Transverse colon (tissue), 4 donors: ENCODE measurements around the gene SMYD5. TPM values are rescaled to one million over a fixed set of nuclear protein-coding genes. Genes with fewer than 3 reads are reported as not detected.

Experiments
- DNase-seq: peaks from one replicate; pipeline ENCODE4 v3.0.0-alpha.2; 2019
- H3K27ac ChIP-seq, 4 donors: fragments of 200-600 bp; sonication (generic); 2 replicates each; pipeline ENCODE4 v1.5.1; 2016 to 2018; ENCODE audit warnings: inconsistent platforms in 4 of 4
- H3K27me3 ChIP-seq: fragments of 200-600 bp; sonication (generic); 2 replicates; pipeline ENCODE4 v1.5.1; 2017; ENCODE audit warnings: inconsistent platforms
- H3K36me3 ChIP-seq, 4 donors: fragments of 200-600 bp; sonication (generic); 2 replicates each; pipeline ENCODE4 v1.5.1; 2017 to 2019; ENCODE audit warnings: inconsistent platforms in 4 of 4
- H3K4me1 ChIP-seq, 4 donors: fragments of 200-600 bp; sonication (generic); 2 replicates each; pipeline ENCODE4 v1.5.1; 2017 to 2020; ENCODE audit warnings: inconsistent platforms in 4 of 4
- H3K4me3 ChIP-seq, 4 donors: fragments of 200-600 bp; sonication (generic); 1 replicate in 1 of 4; 2 replicates in 3 of 4; pipeline versions ENCODE4 v1.5.1 to v1.6.1; 2017 to 2019; ENCODE audit warnings: inconsistent platforms in 4 of 4
- H3K9me3 ChIP-seq, 2 donors: fragments of 200-600 bp; sonication (generic); 2 replicates each; pipeline ENCODE4 v1.5.1; 2017 to 2019; ENCODE audit warnings: inconsistent platforms in 2 of 2
- CTCF ChIP-seq, 5 experiments: fragments of 200-600 bp in 3 of 5; fragments of 450-650 bp in 2 of 5; sonication (generic) in 3 of 5; IDR thresholded peaks; 1 replicate in 2 of 5; 2 replicates in 3 of 5; pipeline ENCODE4 v1.5.1; 2016 to 2017; ENCODE audit warnings: antibody characterized with exemption in 5 of 5, inconsistent platforms in 3 of 5, mild to moderate bottlenecking in 2 of 5, moderate library complexity in 1 of 5
- EP300 ChIP-seq: sonication (generic); formaldehyde crosslinking; IDR thresholded peaks from one replicate; pipeline ENCODE4 v1.6.1; 2017; ENCODE audit warnings: antibody characterized with exemption, low read depth
- POLR2A ChIP-seq: fragments of 450-650 bp; IDR thresholded peaks from one replicate; pipeline ENCODE4 v1.6.1; 2016; ENCODE audit warnings: antibody characterized with exemption, mild to moderate bottlenecking, moderate library complexity
- POLR2AphosphoS5 ChIP-seq, 3 donors: sonication (generic); formaldehyde crosslinking; IDR thresholded peaks; one replicate each; pipeline ENCODE4 v1.6.1; 2016; ENCODE audit warnings: antibody characterized with exemption in 3 of 3
- WGBS, 2 donors: methylation state at CpG; one replicate each; pipeline ENCODE4 v1.1.5; 2018; ENCODE audit warnings: low coverage in 1 of 2; 5-methylcytosine and 5-hydroxymethylcytosine counted together
- in situ Hi-C, 4 donors: fragments of 200-750 bp; cut with MboI; loops; one replicate each; pipeline versions ENCODE4 v1.15.0 to v1.15.1; 2017; ENCODE audit warnings: low sequenced_read_pairs in 3 of 4, low pct_ligation_motif_present in 1 of 4, low pct_unique_long_range_greater_than_20kb in 1 of 4
- intact Hi-C: fragments of 100-400 bp; cut with DNase I; formaldehyde crosslinking; loops from one replicate; pipeline ENCODE4 v1.15.1; 2023; ENCODE audit warnings: low total_unique reads
- total RNA-seq, 4 donors: library from RNA; depleted of rRNA; stranded (reverse); fragments of >200 nt; gene quantifications; one replicate each; pipeline ENCODE4 v1.1.0, GENCODE V29; 2016

SMYD5 gene
- total RNA-seq, 4 donors from 2014 or later = 6.4 to 16.1 (median 13.4) TPM

GRCh38 chr2:73243884-73244570, 30.0 kb downstream of the SMYD5 start:
- no peaks in the 10 kb centered on the region for H3K9me3 ChIP-seq

GRCh38 chr2:73244580-73244979, 30.5 kb downstream of the SMYD5 start:
- intact Hi-C loops = loop anchor here (10.0 kb wide), 1 partner anchor 140 kb away; the partner anchor contains the start of gene ALMS1
- Histone ChIP-seq H3K27ac (no peak overlapping the region), H3K9me3 (no peaks in the 10 kb centered on the region), H3K36me3 (peaks cover 0 to 84% (median 43%) of the 10 kb centered on the region in 4 donors), H3K27me3 (no peaks in the 10 kb centered on the region), H3K4me3 (no peak overlapping the region), H3K4me1 (no peaks in the 10 kb centered on the region)
- in situ Hi-C loops = loop anchor here in 1 of 4 donors (25.0 kb wide), 1 partner anchor 493 kb away; the partner anchor contains the start of gene TPRKB
- DNase-seq = no peak
- WGBS, 2 donors = 87% methylated on average over 3 of the region's 3 CpGs; no CpG with 5 or more reads in 1 of the 2 donors
- TF ChIP-seq POLR2AphosphoS5 (IDR thresholded peaks at IDR 0.05) (no peak), POLR2A (no peak), CTCF (IDR thresholded peaks at IDR 0.05) (no peak), EP300 (no peak)

More at GRCh38 chr2:73243884-73244570, 30.0 kb downstream of the SMYD5 start:
- intact Hi-C loops = loop anchor here (10.0 kb wide), 1 partner anchor 141 kb away; the partner anchor contains the start of gene ALMS1
- Histone ChIP-seq H3K27me3 (no peaks in the 10 kb centered on the region), H3K27ac (no peak overlapping the region), H3K36me3 (peaks cover 0 to 78% (median 41%) of the 10 kb centered on the region in 4 donors), H3K4me1 (peaks cover 0 to 2% (median 0%) of the 10 kb centered on the region in 4 donors), H3K4me3 (no peak overlapping the region)
- 20 to 75% methylated on average over 1 to 5 of the region's 5 CpGs for WGBS, 2 donors
- DNase-seq = no peak
- in situ Hi-C loops = loop anchor here in 1 of 4 donors (25.0 kb wide), 1 partner anchor 493 kb away; the partner anchor contains the start of gene TPRKB
- TF ChIP-seq POLR2AphosphoS5 (IDR thresholded peaks at IDR 0.05) (no peak), CTCF (IDR thresholded peaks at IDR 0.05) (no peak), EP300 (no peak), POLR2A (no peak)

GRCh38 chr2:73246850-73247249, 32.8 kb downstream of the SMYD5 start:
- H3K4me3 ChIP-seq = no peak overlapping the region
- no peaks in the 10 kb centered on the region for H3K4me1 ChIP-seq
- no peaks in the 10 kb centered on the region for H3K27me3 ChIP-seq
- H3K27ac ChIP-seq = no peak overlapping the region
- TF ChIP-seq POLR2A = no peak
- TF ChIP-seq EP300 = no peak
- TF ChIP-seq CTCF (IDR thresholded peaks at IDR 0.05) = no peak
- TF ChIP-seq POLR2AphosphoS5 (IDR thresholded peaks at IDR 0.05) = no peak
- DNase-seq = no peak
- WGBS, 2 donors = 73 to 79% methylated on average over 3 of the region's 3 CpGs
- intact Hi-C loops = loop anchor here (10.0 kb wide), 1 partner anchor 138 kb away; the partner anchor contains the start of gene ALMS1
- in situ Hi-C loops = loop anchor here in 1 of 4 donors (25.0 kb wide), 1 partner anchor 490 kb away; the partner anchor contains the start of gene TPRKB
- peaks cover 0 to 87% (median 45%) of the 10 kb centered on the region in 4 donors for H3K36me3 ChIP-seq
- no peaks in the 10 kb centered on the region for H3K9me3 ChIP-seq

GRCh38 chr2:73249636-73250035, 35.6 kb downstream of the SMYD5 start:
- Histone ChIP-seq H3K9me3 (no peaks in the 10 kb centered on the region), H3K27me3 (no peaks in the 10 kb centered on the region), H3K27ac (no peak overlapping the region), H3K4me1 (no peaks in the 10 kb centered on the region), H3K36me3 (peaks cover 0 to 72% (median 37%) of the 10 kb centered on the region in 4 donors), H3K4me3 (no peak overlapping the region)
- TF ChIP-seq POLR2A (no peak), POLR2AphosphoS5 (IDR thresholded peaks at IDR 0.05) (no peak), EP300 (no peak), CTCF (IDR thresholded peaks at IDR 0.05) (no peak)
- intact Hi-C loops = loop anchor here (10.0 kb wide), 1 partner anchor 135 kb away; the partner anchor contains the start of gene ALMS1
- in situ Hi-C loops = loop anchor here in 1 of 4 donors (25.0 kb wide), 1 partner anchor 488 kb away; the partner anchor contains the start of gene TPRKB
- 69 to 87% methylated on average over 5 to 9 of the region's 9 CpGs for WGBS, 2 donors
- no peak for DNase-seq
